Lung (tissue), 12 donors: ENCODE data around the gene DNAJC6. TPM values are rescaled to one million over a fixed set of nuclear protein-coding genes. Genes with fewer than 3 reads are reported as not detected.

Experiments used
- ATAC-seq: fragments of 200-7000 bp; cut with Tn5 transposase; one replicate; pipeline ENCODE4 v1.9.1; 2020; ENCODE audit warnings: moderate number of reproducible peaks; ENCODE audit not compliant: insufficient read depth, low FRiP score
- DNase-seq, 3 donors: peaks; one replicate each; pipeline ENCODE4 v3.0.0-alpha.2; 2013 to 2017
- H3K27ac ChIP-seq, 2 donors: one replicate each; pipeline ENCODE4 v1.5.1; 2013; ENCODE audit warnings: mild to moderate bottlenecking in 2 of 2, moderate library complexity in 2 of 2, control low read depth in 1 of 2, inconsistent platforms in 1 of 2, low read depth in 1 of 2, low read length in 1 of 2
- H3K27me3 ChIP-seq, 3 donors: one replicate each; pipeline ENCODE4 v1.5.1; 2013; ENCODE audit warnings: low read length in 2 of 3; ENCODE audit not compliant: control insufficient read depth in 3 of 3, insufficient read depth in 3 of 3
- H3K36me3 ChIP-seq, 4 donors: one replicate each; pipeline ENCODE4 v1.5.1; 2013; ENCODE audit warnings: low read length in 4 of 4, mild to moderate bottlenecking in 1 of 4, moderate library complexity in 1 of 4; ENCODE audit not compliant: control insufficient read depth in 4 of 4, insufficient read depth in 4 of 4
- H3K4me1 ChIP-seq, 5 donors: one replicate each; pipeline ENCODE4 v1.5.1; 2013; ENCODE audit warnings: low read length in 5 of 5, mild to moderate bottlenecking in 2 of 5, moderate library complexity in 1 of 5; ENCODE audit not compliant: control insufficient read depth in 5 of 5, insufficient read depth in 5 of 5
- H3K4me3 ChIP-seq: one replicate; pipeline ENCODE4 v1.5.1; 2013; ENCODE audit warnings: mild to moderate bottlenecking, control low read depth, moderate library complexity
- H3K9ac ChIP-seq, 2 donors: one replicate each; pipeline ENCODE4 v1.5.1; 2013; ENCODE audit warnings: low read length in 2 of 2, control low read depth in 1 of 2; ENCODE audit not compliant: insufficient read depth in 1 of 2
- H3K9me3 ChIP-seq, 4 donors: one replicate each; pipeline ENCODE4 v1.5.1; 2013; ENCODE audit warnings: low read length in 3 of 4, mild to moderate bottlenecking in 1 of 4, moderate library complexity in 1 of 4; ENCODE audit not compliant: control insufficient read depth in 4 of 4, insufficient read depth in 3 of 4
- WGBS, 2 donors: extraction: QIAGEN DNeasy Blood & Tissue Kit; methylation state at CpG; one replicate each; pipeline ENCODE4 v1.1.7; 2013; 5-methylcytosine and 5-hydroxymethylcytosine counted together
- polyA plus RNA-seq, 2 donors: library from polyadenylated mRNA; stranded (reverse); fragments of 200-250 nt; gene quantifications; one replicate each; pipeline ENCODE4 v1.2.1, GENCODE V29; 2013
- total RNA-seq, 2 donors: library from RNA; depleted of rRNA in 1 of 2; stranded (reverse); fragments of >200 nt in 1 of 2; gene quantifications; one replicate each; pipeline ENCODE4 v1.2.1, GENCODE V29; 2014 to 2021
- TF ChIP-seq, protein P1 (sequence below): IDR thresholded peaks from 2 replicates; pipeline ENCODE4 v1.5.1; 2012; ENCODE audit warnings: mild to moderate bottlenecking; ENCODE audit errors: control extremely low read depth, extremely low read depth
- donor health status: control.
- donor health status: control.
- donor health status: Bipolar disorder and iron deficiency.
- donor health status: healthy.
- donor health status: DM: yes; HTN: yes; CAD: no.

The DNAJC6 gene
- total and polyA plus RNA-seq, 4 donors: 0.96 to 5.0 (median 3.0) TPM

DNA sequence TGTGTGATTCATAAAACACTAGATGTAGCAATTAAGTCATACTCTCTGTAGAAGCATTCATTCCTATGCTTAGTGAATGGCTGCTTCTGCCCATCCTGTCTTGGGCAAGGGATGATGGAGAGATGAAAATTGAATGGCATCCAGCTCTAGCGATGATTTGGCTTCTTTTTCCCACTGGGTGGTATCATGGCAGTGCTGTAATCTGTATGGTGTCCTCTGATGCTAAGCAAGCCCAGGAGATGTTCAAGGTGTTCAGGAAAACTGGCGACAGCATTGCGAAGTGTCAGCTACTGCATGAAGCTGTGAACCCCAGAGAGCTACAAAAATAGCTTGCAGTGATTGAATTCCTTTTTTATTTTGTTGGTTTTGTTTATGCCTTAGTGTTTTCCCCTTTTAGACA, 62.2 kb downstream of the DNAJC6 start:
- H3K27ac ChIP-seq: no peak overlapping the region
- H3K27me3 ChIP-seq: no peaks in the 10 kb centered on the region
- no peaks in the 10 kb centered on the region for H3K9me3 ChIP-seq
- ATAC-seq (no peak), DNase-seq (no peak)
- H3K9ac ChIP-seq: no peak overlapping the region
- no peak overlapping the region for H3K4me3 ChIP-seq
- WGBS, 2 donors: 89 to 95% methylated on average over 3 of the region's 3 CpGs
- TF ChIP-seq, protein P1, sequence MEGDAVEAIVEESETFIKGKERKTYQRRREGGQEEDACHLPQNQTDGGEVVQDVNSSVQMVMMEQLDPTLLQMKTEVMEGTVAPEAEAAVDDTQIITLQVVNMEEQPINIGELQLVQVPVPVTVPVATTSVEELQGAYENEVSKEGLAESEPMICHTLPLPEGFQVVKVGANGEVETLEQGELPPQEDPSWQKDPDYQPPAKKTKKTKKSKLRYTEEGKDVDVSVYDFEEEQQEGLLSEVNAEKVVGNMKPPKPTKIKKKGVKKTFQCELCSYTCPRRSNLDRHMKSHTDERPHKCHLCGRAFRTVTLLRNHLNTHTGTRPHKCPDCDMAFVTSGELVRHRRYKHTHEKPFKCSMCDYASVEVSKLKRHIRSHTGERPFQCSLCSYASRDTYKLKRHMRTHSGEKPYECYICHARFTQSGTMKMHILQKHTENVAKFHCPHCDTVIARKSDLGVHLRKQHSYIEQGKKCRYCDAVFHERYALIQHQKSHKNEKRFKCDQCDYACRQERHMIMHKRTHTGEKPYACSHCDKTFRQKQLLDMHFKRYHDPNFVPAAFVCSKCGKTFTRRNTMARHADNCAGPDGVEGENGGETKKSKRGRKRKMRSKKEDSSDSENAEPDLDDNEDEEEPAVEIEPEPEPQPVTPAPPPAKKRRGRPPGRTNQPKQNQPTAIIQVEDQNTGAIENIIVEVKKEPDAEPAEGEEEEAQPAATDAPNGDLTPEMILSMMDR: no peak
- H3K36me3 ChIP-seq: no peaks in the 10 kb centered on the region
- no peaks in the 10 kb centered on the region for H3K4me1 ChIP-seq

DNA sequence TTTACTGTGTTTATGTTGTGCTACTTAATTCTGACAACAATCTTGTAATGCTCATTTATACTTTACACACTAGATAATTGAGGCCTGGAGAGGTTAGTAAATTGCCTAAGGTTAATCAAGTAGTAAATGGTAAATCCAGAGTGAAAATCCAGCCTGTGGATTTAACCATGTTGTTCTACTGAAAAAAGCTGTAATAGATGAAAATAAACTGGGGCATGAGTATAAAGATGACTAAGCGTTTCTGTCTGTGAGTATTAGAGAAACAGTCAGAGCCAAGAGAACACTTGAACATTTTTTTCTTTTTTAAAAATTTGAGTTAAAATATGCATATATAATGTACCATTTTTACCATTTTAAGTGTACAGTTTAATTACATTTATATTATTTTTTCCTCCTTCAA, 63.2 kb downstream of the DNAJC6 start:
- Histone ChIP-seq H3K27ac (no peak overlapping the region), H3K9ac (no peak overlapping the region), H3K4me1 (no peaks in the 10 kb centered on the region), H3K36me3 (no peaks in the 10 kb centered on the region), H3K9me3 (no peaks in the 10 kb centered on the region), H3K4me3 (no peak overlapping the region), H3K27me3 (no peaks in the 10 kb centered on the region)
- no peak for ATAC-seq
- TF ChIP-seq, protein P1: no peak
- DNase-seq: no peak
- 46 to 57% methylated on average over 1 of the region's 1 CpG for WGBS, 2 donors

DNA sequence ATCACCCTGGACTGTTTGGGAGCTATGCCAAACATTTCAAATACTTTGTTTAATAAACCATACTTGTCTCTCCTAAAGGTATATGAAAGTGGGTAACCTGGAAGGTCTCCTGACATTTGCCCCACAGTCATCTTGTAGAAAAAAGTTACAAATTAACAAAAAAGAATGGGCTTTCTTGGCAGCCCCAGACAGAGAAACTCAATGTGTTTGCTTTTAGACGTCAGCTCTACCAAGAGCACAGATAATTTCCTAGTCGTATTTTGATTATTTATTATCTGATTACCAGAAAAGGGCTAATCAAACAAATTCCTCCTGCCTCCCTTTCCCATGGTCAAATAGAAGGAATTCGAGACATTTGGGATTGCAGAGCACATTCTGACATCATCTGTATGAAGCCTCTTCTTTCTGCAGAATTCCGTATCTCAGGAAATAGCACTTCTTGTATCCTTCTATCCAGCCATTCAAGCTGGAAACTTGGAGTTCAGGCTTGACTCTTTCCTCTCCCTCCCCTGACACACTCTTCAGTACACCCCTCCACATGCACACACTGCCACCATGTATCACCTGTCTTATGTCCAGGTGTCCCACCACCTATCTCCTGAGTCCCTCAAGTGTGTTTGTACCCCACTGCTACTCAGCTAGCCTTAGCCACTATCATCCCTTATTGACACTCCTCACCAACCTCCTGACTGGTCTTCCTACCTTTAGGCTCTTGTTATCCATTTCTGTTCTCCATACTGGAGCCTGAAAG, 68.3 kb downstream of the DNAJC6 start:
- 74 to 81% methylated on average over 4 of the region's 4 CpGs for WGBS, 2 donors
- H3K4me3 ChIP-seq: no peak overlapping the region
- peak in 1 of 3 donors; percentile 15 for DNase-seq
- H3K4me1 ChIP-seq: no peaks in the 10 kb centered on the region
- H3K27ac ChIP-seq: no peak overlapping the region
- H3K9ac ChIP-seq: no peak overlapping the region
- peaks cover 0 to 2% (median 0%) of the 10 kb centered on the region in 4 donors for H3K9me3 ChIP-seq
- H3K36me3 ChIP-seq: no peaks in the 10 kb centered on the region
- no peaks in the 10 kb centered on the region for H3K27me3 ChIP-seq
- TF ChIP-seq, protein P1: no peak
- no peak for ATAC-seq
